Amygdala (tissue), 56 donors: ENCODE measurements around the gene DDC.

Experiments
- DNase-seq, 56 donors: peaks; one replicate each; lab custom pipeline; 2025; lab: John Stamatoyannopoulos, UW

The DDC gene, protein sequence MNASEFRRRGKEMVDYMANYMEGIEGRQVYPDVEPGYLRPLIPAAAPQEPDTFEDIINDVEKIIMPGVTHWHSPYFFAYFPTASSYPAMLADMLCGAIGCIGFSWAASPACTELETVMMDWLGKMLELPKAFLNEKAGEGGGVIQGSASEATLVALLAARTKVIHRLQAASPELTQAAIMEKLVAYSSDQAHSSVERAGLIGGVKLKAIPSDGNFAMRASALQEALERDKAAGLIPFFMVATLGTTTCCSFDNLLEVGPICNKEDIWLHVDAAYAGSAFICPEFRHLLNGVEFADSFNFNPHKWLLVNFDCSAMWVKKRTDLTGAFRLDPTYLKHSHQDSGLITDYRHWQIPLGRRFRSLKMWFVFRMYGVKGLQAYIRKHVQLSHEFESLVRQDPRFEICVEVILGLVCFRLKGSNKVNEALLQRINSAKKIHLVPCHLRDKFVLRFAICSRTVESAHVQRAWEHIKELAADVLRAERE

DNA sequence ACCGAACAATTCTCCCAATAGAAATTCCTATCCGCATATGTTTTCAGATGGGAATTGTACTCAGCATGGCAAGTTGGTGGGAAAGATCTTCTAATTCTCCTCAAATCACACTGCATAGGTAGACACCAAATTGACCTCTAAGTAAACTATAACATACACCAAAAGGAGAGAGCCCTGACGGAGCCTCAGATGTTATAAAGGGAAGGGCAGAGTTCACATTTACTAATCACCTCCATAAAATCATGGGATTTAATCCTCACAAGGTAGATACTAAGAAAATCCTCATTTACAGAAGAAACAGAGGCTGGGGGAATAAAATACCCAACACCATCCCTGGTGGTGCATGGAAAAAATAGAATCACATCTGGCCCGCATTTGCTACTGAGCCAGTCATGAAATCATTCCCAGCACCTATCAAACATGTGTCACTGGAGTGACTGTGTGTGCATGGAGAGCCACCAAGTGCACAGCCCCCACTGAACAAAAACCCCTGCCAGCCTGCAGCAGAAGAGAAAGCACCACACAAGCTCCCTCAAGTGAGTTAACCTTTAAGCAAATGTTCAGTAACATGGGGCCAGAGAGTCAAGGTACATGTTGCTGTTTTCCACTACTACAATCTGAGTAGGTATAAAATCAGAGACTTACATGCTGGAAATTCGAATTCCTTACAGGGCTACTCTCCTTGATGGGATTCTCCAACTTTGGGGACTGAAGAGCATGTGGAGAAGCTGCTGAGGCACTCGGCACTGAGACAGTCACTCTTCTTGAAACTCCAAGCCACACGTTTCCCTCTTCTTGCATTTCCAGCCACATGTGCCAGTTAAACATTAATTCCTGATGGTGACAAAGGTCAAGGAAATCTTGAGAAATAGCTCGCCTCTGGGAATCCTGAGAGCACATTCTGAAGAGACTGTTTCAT lies at the start of gene DDC:
TSS of gene DDC (minus strand) at position 766 of the 919 bp plus-strand sequence. CDS start 21,320 bp downstream, outside the sequence.
- DNase-seq, result no peak

DNA sequence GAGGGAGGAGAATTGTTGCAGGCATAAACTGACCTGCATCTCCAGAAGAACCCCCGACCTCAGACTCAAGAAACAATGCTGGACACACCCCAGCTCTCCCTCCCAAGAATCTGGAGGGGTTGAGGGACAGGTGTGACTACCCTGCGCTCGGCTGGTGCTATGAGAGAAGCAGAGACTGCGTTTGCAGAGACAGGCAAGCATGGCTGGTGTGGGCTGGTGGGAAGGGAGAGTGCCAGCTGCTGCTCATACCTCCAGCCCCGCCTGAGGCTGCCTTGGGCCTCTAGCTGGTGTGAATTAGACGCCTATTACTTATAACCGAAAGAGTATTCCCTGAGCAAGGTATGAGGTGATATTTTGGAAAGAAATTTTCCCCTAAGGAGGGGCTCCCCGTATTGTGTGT lies 48.3 kb upstream of the DDC start:
- no peak for DNase-seq

DNA sequence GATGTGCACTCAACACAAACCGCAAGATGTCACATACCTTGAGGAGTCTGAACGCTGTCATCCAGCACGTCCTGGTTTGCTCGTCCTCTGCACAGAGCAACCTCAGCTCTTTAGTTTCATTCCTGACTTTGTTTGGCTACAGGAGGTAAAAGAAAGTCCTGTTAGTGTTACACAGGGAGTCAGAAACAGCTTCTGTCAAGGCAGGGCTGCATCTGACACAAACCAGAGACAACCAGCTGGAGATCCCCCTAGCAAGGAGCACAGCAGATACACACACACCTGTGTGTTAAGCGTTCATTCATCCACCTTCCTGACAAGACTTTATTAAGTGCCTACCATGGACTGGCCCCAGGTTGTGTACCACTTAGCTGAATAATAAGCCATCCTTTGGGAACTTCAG lies 47.5 kb upstream of the DDC start:
- DNase-seq, result no peak

DNA sequence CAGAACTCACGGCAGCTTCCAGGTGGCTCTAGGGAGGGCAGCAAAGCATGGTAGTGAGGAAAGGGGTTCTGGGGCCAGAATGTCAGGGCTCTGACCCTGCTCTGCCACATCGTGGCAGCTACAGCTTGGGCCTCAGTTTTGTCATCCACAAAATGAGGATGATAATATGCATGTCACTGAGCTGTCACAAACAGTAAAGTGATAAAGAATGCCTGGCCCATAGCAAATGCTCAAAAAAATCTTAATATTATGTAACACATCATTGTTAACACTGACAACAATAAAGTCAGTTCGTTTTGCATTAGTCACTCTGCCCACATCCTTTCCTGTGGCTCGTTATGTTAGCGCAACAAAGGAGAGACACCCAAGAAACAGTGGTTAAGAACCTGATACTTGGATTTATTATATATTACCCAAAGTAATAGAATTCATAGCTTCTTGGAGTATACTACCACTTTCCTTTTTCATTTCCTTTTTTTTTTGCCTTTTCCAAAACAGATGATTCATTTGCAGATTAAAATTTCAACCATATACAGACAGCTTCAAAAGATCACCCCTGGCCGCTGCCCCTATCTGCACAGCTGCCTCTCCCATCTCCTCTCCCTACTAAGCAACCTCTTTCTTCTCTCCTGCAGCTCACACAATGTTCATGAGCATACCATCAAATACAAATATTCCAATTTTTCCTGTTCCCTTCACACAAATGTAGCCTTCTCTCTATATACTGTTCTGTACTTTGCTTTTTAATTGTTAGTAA lies 45.5 kb upstream of the DDC start:
- DNase-seq, result no peak

DNA sequence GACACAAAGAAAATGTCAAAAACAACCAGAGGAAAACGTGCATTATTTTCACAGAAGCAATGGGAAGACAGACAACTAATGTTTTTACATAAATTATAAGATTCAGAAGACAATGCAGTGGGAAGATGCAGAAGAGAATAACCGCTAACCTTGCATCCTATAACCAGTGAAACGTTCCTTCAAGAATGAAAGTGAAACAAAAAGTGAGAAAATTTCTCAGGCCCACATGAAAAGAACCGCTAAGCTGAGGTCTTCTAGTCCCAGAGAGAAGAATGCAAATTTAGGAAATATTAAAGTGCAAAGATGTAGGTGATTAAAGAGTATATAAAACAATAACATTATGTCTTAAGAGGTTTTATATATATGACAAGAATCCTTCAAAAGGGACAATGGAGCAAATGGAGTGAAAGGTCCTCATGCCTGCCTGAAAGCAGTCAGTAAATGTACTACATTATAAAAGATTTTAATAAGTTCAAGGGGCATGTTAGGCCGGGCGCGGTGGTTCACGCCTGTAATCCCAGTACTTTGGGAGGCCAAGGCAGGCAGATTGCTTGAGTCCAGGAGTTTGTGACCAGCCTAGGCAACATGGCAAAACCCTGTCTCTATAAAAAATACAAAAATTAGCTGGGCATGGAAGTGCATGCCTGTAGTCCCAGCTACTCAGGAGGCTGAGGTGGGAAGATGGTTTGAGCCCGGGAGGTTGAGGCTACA lies 43.1 kb upstream of the DDC start:
- no peak for DNase-seq

DNA sequence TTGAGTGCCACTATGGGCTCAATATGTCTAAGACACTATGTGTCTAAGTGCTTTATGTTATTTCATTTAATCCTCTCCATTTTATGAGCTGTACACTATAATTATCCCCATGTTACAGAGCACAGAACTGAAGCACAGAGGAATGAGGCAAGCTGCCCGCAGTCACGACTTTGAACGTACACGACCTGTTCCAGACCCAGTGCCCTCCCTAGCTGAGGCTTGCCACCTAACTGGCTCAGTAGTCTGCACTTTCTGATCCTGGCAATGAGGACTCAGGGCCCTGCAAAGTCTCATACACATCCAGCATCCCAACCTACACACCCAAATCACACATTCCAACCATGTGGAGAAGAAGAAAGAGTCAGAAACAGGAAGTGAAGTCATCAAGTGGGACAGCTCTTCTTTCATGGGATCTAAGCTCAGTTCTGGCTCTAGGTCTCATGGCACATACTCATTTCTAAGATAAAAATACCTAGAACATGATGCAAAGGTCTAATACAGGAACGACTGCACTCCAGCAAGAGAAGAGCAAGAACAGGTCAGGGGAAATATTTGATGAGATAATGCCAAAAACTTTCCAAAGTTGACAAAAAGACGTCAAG lies 42.4 kb upstream of the DDC start:
- DNase-seq, result no peak

DNA sequence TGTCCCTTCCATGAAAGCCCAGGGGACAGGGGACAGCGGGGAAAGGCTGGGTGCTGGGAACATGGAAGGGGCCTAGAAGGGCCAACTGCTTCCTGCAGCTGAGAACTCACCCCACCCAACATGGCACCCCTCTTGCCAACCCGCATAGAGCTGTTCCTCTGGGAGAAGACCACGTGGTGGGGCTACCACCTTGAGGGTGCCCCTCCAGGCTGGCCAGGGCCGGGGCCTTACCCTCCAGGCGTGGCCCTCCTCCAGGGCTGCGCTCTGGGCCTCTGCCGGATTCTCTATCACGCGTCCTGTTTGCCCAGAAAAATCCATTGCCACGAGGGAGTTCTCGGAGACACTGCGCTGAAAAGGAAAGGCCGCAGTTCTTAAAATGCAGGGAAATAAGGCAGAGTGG lies 39.9 kb upstream of the DDC start:
- DNase-seq, result no peak

DNA sequence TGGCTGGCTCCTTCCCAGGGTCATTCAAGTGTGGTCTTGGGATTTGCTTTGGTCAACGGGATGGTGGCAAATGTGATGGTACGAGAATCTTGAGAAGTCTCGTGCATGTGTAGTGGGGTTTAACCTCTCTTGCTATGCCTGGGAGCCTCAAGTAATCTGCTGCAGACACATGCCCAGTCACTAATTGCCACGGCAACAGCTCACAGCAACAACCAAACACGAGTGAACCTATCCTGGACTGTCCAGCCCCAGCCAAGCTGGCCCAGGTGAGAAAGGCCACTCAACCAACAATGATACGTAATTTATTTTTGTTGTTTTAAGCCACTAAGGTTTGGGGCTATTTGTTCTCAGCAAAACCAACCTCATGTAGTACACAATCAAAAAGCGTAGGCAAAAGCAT lies 38.1 kb upstream of the DDC start:
- no peak for DNase-seq

DNA sequence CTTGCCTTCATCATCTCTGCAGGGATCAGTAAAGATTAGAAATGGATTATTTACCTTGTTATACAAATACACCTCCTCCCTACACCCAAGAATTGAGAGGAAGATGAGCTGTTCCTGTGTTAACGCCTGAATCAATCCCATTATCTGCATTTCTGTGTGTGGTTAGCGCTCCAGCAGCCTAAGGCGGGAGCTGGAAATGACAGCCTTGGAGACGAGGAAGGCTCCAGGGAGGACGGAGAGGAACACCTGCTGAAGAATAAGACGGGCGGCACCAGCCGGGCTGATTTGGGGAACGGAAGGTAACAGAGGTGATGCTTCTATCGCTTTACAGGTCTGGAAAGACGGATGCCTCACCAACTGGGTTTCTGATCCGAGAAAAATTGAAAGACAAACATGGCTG lies 34.2 kb upstream of the DDC start:
- no peak for DNase-seq

DNA sequence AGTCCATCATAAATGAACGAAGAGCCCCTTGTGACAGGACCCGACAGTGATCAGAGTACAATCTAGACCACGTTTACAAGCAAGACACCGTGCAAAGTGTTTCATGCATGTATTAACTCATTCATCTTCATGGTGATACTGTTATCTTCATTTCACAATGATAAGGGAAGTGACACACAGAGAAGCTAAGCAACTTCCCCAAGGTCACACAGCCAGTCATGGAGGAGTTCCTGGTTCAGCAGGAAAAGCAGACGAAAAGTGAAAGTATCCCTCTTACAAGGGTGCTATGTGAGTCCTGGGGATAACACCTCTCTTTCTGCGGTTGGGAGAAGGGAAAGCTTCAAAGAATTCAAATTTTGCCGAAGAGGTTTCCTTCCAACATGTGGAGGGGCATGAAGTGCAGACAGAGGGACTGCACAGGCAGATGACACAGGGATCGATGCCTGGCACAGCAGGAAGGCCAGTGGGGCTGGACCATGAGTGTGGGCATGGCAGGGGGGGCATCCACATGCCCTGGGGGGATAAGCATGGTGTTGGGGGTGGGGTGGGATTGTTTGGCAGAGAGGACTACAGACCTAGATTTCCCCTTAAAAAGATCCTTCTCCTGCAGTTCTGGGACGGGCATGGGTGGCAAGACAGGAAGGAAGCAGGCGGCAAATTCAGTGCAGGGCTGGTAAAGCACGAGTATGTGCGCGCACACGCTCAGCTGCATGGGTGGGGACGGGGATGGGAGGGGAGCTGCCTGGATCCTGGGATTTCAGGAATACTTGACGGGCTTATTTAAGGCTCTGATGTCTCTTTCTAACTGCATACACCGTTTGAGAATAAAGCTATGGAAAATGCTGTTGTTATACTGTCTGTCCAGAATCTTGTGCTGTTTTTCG lies 33.5 kb upstream of the DDC start:
- no peak for DNase-seq

DNA sequence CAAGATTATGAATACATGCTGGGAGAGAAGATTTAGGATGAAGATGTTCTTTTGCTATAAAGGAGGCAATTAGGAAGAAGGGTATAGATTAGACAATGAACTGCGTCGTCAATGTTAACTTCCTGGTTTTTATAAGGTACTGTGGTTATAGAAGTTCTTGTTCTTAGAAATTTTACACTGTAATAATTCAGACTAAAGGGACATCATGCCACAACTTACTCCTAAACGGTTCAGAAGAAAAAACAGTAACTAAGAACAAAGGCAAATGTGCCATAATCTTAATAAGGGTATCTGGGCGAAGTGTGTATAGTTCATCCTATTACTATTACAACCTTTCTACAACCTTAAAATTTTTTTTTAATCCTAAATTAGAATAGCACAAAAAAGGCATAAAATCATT lies 31.3 kb upstream of the DDC start:
- DNase-seq, result no peak

DNA sequence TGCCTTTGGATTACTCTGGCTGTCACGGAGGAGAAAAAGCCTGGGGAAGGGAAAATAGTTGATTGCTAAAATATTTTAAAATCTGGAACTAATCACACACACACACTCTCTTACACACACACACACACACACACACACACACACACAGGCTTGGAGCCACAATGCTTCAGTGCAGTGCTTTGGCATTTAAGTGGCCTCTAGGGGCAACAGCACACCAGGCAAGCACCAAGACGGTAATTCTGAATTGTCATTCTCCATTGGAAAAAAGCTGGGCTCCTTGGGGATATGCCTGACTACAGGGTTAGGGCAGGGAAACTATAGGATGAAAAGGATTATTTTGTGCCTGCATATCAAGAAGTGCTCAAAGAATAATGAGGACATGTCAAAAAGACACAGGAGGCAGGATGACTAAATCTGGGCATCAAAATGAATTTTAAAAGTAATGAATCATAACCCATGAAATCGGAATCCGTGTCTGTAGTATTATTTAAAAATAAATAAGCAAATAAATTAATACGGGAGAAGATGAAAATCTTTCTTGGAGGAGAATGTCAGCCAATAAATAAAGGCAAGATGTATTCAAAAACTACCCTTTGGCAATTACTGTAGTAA lies 30.4 kb upstream of the DDC start:
- DNase-seq, result peak in 32 of 56 donors; percentile 3 to 63 (median 22)

DNA sequence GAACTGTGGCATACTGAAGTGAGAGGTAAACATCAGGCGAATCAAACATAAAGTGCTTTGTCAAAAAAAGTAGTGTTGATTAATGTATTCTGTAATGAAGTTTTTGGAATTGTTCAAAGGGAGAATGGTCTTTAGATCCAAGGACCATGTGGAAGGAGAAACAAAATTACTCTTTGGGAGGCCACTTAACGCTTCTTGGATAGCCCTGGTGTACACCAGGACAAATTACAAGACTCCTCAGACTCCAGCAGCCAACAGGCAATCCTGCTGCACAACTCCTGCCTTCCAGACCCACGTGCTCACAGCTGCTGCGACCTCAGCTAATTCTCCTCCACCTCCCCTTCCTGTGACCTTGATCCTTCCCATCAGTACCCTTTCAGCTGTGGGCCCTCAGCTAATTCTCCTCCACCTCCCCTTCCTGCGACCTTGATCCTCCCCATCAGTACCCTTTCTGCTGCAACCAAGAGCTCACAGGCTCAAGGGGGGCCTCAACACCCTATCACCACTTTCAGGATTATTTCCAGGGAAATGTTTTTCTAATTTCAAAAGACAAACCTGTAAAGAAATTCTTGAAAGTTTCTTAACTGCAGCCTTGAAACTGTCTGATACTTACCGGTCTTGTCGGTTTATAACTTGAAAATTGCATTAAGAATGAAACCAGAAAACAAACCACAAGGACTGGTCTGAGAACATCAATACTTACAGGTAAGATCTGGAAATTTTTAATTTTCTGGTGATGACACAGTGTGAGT lies 29.7 kb upstream of the DDC start:
- no peak for DNase-seq

DNA sequence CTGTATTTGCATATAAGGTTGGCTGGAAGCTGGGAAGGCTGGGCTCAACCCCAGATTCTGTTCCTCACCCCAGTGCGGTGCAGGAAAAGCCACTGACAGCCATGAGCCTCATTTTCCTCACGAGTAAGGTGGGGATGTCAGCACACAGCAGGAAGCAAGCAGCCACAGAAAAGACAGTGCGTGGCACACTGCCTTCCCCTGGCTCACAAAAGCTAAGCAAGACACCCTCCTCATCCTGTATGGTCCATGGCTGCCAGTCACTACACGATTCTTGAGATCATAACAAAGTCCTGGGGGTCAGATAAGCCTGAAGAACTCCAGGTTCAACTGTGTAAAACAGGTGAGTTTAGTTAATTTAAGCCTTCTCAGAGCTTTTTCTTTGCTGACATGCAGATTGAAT lies 28.9 kb upstream of the DDC start:
- DNase-seq, result no peak

DNA sequence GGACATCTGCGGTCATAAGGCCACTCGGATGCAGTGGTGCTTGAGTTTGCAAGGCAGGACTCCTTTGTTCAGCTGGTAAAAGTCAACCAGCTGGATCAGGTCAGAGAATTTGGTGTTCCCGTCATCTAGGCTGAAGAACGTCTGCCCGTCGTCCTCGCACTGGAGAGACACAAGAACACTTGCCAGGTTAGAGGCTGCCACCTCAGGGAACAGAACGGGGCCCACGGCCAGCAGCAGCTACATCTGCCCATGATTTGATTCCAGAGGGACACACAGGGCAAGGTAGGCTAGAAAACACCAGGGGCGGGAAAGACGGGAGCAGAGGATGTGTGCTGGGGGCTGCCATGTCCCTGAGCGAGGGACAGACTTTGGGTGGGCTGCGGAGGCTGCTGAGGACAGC lies 27.7 kb upstream of the DDC start:
- DNase-seq, result no peak

DNA sequence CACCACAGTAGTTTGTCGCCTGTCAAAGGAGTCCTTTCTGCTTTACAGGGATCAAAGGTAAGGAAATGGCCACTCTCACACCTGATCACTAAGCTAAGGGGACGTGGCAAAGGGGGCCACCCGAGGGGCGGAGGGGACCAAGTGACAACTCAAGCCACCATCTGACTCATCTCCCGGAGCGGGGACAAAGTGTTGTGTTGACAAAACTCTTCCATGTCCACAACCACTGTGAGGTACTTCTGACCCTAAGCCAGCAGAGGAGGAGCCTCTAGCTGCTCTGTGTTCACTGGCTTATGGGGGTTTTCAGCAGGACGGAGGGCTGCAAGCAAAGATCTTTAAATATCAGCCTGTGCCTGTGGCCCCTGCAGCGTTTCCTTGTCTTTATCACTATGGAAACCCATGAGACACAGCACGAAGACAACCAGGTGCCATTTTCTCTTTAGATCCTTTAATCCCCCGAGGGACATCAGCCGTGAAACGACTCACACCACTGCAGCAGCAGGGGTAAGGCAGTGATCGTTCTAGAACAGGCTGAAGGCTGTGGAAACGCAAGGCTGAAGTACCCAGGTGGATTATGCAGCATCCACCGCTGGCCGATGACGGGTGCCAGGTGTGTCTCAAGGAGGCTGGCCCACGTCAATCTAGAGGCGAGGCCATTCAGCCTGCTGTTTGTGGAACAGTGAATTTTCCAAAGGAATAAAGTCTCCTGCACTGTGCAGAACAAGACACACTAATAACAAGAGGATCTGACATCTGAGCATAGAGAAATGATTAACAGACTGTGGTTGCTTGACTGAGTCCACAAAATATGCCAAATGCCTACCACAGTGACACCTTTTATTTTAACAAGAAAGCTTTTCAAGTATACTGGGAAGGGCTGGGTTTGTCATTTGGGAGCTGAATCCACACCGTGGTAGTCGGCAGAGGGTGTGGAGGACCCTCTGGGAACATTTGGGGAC lies 26.6 kb upstream of the DDC start:
- no peak for DNase-seq
